Measurements from ENCODE around the gene TMEM95. TPM values are rescaled to one million over a fixed set of nuclear protein-coding genes. Genes with fewer than 3 reads are reported as not detected.

TMEM95 gene
- total RNA-seq, 1 donor from 2014 or later = not detected

- Histone ChIP-seq H3K27me3 (ENCODE audit: control insufficient read depth, insufficient read depth, low read length) (no peaks in the 10 kb centered on the region), H3K36me3 (ENCODE audit: control insufficient read depth, insufficient read depth, low read length) (no peaks in the 10 kb centered on the region), H3K4me3 (ENCODE audit: low read depth, low read length) (no peak overlapping the region)
- no peak for TF ChIP-seq CTCF (IDR thresholded peaks at IDR 0.05; ENCODE audit: insufficient read depth, low read length, poor library complexity, severe bottlenecking)
- DNase-seq (ENCODE audit: low read depth) = no peak
Observed at GRCh38 chr17:7379134-7379533, 24.2 kb downstream of the TMEM95 start.

- H3K4me3 ChIP-seq (ENCODE audit: low read depth, low read length) = peak overlapping the region; percentile 53
- H3K27me3 ChIP-seq (ENCODE audit: control insufficient read depth, insufficient read depth, low read length) = no peaks in the 10 kb centered on the region
Observed at GRCh38 chr17:7380321-7380720, 25.4 kb downstream of the TMEM95 start.

GRCh38 chr17:7380855-7381683 is 26.1 kb downstream of the TMEM95 start, which contains the start of gene TNK1:
TNK1 (plus strand) TSS chr17:7381089; CDS start chr17:7382927, 1,838 bp downstream.
- no peaks in the 10 kb centered on the region for H3K27me3 ChIP-seq (ENCODE audit: control insufficient read depth, insufficient read depth, low read length)
- peak within 1 kb of the TSS; percentile 53 for H3K4me3 ChIP-seq (ENCODE audit: low read depth, low read length)
- no peak for DNase-seq (ENCODE audit: low read depth)
- H3K36me3 ChIP-seq (ENCODE audit: control insufficient read depth, insufficient read depth, low read length) = no peaks in the 10 kb centered on the region
- TF ChIP-seq CTCF (IDR thresholded peaks at IDR 0.05; ENCODE audit: insufficient read depth, low read length, poor library complexity, severe bottlenecking) = no peak

More at GRCh38 chr17:7380321-7380720, 25.4 kb downstream of the TMEM95 start:
- TF ChIP-seq CTCF (IDR thresholded peaks at IDR 0.05; ENCODE audit: insufficient read depth, low read length, poor library complexity, severe bottlenecking) = no peak
- no peak for DNase-seq (ENCODE audit: low read depth)
- H3K36me3 ChIP-seq (ENCODE audit: control insufficient read depth, insufficient read depth, low read length) = no peaks in the 10 kb centered on the region

- Histone ChIP-seq H3K36me3 (ENCODE audit: control insufficient read depth, insufficient read depth, low read length) (no peaks in the 10 kb centered on the region), H3K4me3 (ENCODE audit: low read depth, low read length) (no peak overlapping the region), H3K27me3 (ENCODE audit: control insufficient read depth, insufficient read depth, low read length) (no peaks in the 10 kb centered on the region)
- DNase-seq (ENCODE audit: low read depth) = no peak
- no peak for TF ChIP-seq CTCF (IDR thresholded peaks at IDR 0.05; ENCODE audit: insufficient read depth, low read length, poor library complexity, severe bottlenecking)
Observed at GRCh38 chr17:7382901-7383300, 27.9 kb downstream of the TMEM95 start.

GRCh38 chr17:7383371-7383741 is 28.4 kb downstream of the TMEM95 start:
- no peak overlapping the region for H3K4me3 ChIP-seq (ENCODE audit: low read depth, low read length)
- TF ChIP-seq CTCF (IDR thresholded peaks at IDR 0.05; ENCODE audit: insufficient read depth, low read length, poor library complexity, severe bottlenecking) = no peak
- no peaks in the 10 kb centered on the region for H3K27me3 ChIP-seq (ENCODE audit: control insufficient read depth, insufficient read depth, low read length)
- H3K36me3 ChIP-seq (ENCODE audit: control insufficient read depth, insufficient read depth, low read length) = no peaks in the 10 kb centered on the region
- no peak for DNase-seq (ENCODE audit: low read depth)

Data from kidney epithelial cell (primary cell).